ENCODE data around the gene EGLN1.

The EGLN1 gene

GRCh38 chr1:231397886-231398671, 24.0 kb downstream of the EGLN1 start:
- no peak for DNase-seq

DNA sequence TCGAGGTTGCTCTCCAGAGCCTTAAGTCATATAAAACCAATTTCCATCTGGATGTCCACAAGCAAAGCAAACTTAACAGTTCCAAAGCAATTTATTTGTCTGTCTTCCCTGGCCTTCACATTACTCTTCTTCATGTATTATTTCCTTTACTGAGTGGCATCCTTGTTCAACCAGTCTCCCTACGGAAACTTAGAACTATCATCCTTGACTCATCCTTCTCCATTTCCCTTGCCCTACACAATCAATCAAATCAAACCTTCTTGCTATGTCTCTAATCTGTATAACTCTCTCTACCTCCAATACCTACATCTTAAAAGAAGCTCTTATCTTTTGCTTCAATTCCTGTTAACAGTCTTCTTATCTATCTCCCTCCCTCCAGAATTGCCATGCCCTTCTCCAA, 25.4 kb downstream of the EGLN1 start:
- no peak for DNase-seq

- no peak for DNase-seq
Measured at GRCh38 chr1:231395998-231396390, 26.1 kb downstream of the EGLN1 start.

DNA sequence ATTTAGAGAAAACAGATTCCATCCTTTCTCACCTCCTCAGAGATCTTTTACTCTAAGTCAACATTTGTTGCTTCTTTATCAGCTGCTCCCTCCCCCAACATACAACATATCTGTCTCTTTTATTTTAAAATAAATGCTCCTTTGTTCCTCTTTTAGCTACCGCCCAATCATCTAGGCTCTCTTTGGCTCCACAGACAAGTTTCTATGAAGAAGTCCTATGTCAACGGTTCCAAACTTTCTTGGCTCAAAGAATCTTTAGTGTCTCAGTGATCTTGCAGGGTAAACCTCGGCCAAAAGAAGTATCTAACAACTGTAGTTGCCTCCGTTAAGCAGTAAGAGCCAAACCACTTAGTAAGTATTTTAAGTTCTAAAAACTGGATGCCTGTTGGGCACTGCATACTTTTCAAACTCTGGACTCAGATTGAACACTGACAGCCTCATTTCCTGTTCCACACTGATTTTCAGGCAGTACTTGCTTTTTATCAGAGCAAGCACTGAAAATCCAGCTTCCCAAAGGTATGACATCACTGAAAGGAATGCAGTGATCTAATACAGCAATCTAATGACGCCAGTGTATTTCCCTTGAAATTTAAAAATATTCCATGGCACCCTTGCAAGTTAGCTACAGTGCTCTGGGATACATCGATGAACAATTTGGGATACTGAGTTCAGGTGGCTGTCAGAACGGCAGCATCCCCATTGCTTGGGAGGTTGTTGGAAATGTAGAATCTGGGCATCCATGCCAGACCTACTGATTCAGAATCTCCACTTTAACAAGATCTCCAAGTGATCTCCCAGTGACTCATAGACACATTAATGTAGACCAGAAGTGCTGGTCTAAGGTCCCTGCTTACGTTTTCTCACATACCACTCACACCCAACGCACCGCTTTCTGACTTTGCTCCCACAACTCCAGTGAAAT, 26.8 kb downstream of the EGLN1 start:
- DNase-seq = no peak

- DNase-seq = no peak
Measured at GRCh38 chr1:231393668-231394067, 28.4 kb downstream of the EGLN1 start.

GRCh38 chr1:231392389-231393131, 29.5 kb downstream of the EGLN1 start:
- DNase-seq = no peak

DNA sequence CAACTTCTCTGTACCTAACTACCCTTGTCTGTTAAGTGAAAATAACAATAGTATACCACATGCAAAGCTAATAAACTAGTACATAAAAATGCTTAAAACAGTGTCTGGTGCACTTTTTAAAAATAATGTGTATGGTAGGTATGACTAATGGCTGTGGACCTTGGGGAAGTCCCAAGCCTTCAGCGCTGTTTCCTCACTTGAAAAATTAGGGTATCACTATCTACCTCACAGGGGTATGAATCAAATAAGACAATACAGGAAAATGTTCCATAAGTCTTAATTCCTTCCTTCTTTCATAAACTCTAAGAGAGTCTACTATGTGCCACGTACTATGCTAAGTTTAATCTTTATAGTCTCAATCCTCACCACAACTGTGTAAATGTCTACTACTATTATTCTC, 32.0 kb downstream of the EGLN1 start:
- no peak for DNase-seq

- DNase-seq = no peak
Measured at GRCh38 chr1:231387770-231388669, 34.1 kb downstream of the EGLN1 start.

GRCh38 chr1:231386466-231386865, 35.6 kb downstream of the EGLN1 start:
- no peak for DNase-seq

DNA sequence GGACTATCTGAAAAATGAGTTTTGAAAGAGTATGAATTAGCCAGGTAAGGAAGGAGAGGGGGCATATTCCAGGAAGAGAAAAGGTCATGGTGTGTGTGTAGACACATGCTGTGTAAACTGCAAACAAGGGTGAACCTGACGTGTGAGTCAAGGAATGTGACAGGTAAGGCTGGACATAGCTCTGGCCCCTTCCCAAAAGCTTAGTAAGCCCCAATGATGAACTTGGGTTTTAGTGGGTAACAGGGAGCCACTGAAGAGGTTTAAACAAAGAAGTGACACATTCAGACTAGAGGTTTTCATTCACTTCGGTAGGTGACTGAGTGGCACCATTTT, 36.7 kb downstream of the EGLN1 start:
- DNase-seq = no peak

GRCh38 chr1:231384696-231385415, 37.2 kb downstream of the EGLN1 start:
- no peak for DNase-seq

DNA sequence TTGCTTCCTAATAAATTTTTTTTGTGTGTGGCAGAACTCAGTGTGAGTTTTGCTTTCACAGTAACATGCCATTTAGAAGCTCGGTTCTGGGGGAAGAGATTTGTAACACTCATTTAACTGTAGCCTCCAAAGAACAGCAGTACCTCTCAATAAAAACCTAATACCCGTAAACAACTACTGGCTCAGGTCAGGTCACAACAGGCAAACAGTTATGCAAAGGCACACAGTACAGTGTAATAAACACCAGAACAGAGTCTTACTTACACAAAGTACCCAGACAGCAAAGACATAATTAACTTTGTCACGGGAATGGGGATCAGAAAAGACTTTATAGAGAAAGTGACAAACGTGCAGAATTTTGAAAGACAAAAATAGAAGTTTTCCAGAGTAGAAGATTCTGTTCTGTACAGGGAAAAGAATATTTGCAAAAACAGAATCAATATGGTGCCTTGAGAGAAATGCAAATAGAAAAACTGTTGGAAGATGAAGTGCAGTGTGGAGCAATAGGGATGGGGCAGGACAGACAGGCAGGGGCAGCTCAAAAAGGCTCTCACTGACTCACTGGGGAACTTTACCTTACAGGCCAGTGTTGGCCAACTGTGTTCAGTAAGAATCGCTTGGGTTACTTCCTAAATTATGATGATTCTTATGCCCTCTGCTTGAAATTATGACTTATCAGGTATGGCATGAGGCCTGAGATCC, 38.8 kb downstream of the EGLN1 start:
- DNase-seq = no peak

DNA sequence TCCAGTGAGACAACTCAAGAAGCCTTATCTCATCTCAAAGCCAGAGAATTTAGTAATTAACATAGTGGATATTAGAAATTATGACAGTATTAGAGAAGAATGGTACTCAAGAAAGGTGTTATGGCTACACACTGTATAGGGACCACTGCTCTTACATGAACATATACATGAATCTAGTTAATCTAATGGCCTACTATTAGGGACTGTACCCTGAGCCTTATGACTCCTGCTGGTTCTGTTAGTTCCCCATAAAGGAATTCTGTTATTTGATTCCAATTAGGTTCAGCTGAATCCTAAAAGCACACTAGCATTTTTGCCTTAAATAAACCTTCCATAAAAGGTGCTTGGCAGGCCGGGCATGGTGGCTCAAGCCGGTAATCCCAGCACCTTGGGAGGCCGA, 39.7 kb downstream of the EGLN1 start:
- no peak for DNase-seq

GRCh38 chr1:231381729-231382128, 40.4 kb downstream of the EGLN1 start:
- DNase-seq = no peak

DNA sequence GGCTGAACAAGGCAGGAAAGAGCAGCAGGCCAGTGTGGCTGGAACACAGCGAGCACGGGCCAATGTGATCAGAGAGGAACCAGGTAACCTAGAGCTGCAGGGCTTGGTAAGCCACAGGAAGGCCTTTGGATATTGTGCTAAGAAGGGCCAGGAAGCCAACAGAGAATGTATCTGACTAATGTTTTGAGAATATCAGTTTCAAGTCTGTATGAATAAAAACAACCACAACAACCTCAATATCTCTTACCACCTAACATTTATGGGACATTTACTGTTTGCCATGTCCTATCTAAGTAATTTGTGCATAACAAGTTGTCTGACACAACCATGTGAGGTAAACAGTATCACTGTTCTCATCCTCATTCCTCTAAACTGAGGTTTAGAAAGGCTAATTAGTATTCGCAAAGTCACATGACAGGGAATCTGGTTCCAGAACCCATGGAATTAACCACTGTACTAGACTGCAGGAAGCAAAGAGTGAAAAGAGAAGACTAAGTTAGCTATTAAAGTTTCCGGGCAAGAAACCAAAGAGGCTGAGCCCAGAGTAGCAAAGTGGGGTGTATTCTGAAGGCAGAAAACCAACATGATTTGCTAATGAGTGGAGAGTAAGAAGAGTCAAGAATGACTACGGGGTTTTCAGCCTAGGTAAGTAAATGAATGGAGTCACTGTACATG, 45.1 kb downstream of the EGLN1 start:
- DNase-seq = peak in 1 of 58 donors; percentile 5

- DNase-seq = no peak
Measured at GRCh38 chr1:231376101-231376500, 46.0 kb downstream of the EGLN1 start.

GRCh38 chr1:231374394-231374793, 47.7 kb downstream of the EGLN1 start:
- DNase-seq = no peak

GRCh38 chr1:231372501-231372900, 49.6 kb downstream of the EGLN1 start:
- DNase-seq = no peak

DNA sequence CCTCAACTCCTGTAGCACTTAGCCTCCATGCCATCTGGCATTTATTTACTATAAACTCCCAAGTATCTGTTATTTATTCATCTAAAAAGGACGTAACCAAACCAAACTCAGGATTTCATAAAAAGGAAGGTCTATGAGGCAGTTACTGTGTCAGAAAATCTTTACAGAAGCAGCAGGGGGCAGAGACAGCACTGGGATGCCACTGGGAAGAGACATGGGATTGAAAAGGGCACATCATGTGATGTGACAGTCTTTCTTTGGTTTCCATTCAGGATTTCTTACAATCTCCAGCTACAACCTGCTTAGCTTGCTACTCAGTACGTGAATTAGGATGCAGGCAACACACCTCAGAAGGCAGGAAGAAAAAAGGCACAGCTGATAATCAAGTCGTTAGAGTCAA, 52.8 kb downstream of the EGLN1 start:
- DNase-seq = peak in 14 of 58 donors; percentile 2 to 55 (median 10)

Data from anterior cingulate cortex (tissue), 58 donors.